HG02588 (cell line): ENCODE data around the gene SKP1.

ENCODE experiments used
- ATAC-seq: cut with Tn5 transposase; IDR thresholded peaks from one replicate; pipeline ENCODE4 v1.9.1; 2021; ENCODE audit warnings: mild to moderate bottlenecking, moderate library complexity; ENCODE audit not compliant: unreplicated experiment

SKP1 gene

DNA sequence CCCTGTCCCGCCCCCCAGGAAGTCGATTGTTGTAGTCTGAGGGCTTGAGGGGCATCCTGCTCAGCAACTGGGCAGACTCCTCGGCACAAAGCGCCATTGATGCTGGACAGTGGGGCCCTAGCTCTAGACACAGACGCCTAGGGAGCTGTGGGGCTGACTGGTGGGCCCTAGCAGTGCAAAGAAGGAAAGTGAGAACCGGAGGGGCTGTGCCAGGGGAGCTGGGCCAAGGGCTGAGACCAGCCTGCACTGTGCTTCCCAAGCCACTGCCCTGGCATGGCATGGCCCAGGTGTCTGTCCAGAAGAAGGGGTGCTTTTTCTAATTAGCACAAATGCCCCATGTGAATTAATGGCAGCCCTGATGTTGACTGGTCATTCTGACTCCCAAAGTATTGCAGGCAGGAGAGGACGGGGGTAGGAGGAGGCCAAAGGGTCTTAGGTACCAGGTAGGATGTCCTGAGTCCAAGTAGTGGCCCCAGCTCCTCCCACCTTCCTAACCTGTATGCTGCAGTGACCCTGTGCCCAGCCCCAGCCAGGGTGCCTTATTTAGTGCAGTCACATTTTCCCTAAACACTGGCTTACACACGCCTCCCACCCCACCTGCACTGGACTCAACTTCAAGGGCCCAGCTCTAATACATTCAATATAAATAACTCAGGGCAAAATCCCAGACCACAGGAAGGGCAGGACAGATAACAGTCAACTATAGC lies 46.4 kb downstream of the SKP1 start:
- ATAC-seq = no peak

DNA sequence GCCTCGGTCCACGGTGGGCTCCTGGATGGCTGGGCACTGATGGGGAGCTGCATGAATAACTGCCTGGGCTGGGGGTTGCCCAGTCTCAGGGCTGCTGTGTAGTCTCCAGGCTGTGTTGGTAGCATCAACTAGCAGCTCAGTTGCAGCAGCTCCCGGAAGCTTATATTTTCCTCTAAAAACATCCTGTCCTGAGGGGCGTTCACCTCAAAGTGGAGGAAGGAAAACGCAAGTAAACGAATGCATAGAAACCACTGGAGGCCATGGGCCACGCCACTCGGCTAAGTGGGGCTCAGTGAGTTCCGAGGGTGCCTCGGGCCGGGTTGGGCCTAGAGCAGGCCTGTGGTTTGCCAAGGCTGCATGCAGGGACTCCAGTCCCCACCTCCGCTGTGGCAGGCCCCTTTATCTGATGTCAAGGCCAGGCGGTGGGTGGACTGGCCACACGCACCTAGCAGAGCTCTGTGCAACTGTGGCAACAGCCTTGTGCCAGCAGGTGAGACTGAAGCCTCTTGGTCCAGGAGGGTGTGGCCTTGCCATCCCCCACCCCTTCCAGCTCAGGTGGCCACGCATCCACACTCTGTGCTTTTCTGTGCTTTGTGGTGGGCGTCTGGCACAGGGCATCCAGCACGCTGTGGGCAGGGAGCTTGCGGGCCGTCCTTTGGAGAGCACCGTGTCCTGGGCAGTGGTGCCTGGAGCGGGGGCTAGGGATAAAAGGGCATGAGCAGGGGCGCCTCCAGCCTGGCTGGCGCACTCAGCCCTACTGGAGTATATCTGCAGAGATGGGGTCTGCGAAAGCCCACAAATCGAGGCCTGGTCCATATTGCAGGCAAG lies 47.1 kb downstream of the SKP1 start:
- ATAC-seq = no peak

DNA sequence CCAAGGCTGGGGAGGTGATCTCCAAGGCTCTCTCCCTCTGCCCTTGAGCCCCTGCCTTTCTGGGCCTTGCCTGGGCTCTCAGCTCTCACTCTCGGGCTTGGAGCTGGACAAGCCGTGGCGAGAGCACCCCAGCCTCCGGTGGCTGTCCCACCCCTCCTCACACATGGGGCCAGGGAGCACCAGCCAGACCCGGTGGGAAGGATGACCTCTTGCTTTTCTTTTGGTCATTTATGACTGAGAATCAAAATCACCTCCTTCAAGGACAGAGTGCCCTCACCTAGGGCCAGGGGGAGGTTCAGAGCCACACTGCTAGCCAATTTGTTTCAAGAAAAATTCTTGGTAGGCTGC lies 48.1 kb downstream of the SKP1 start:
- ATAC-seq = no peak

DNA sequence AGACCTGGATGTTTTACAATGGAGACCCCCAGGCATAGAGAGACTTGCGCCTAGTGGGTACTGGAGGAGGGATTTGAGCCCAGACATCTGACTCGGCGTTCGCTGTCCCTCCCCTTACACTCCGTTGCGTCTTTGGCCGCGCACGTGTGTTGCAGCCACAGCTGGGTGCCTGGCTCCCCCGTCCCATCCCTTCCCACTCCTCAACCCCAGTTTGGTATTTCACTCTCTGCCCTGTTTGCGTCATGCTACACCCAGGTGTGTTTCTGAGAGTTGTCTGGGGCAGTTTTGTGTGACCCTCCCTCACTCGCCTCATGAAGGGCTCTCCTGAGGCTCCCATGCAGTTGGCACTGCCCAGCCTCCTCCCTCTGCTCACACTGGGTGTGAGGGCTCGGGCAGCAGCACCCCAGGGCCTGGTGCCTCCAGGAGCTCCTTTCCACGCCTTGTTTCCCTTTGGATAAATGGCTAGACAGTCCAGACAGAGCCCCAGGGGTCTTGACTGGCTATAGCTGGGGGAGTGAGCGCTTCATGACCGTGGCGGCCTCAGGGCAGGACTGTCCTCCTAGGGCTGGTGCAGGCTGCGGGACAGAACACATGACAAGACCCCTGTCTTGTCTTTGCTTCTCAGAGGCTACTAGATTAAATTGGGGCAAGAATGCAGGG lies 48.6 kb downstream of the SKP1 start:
- ATAC-seq = no peak

- peak; percentile 52 for ATAC-seq
These were observed 49.3 kb downstream of the SKP1 start for GRCh38 chr5:134127376-134127861.

DNA sequence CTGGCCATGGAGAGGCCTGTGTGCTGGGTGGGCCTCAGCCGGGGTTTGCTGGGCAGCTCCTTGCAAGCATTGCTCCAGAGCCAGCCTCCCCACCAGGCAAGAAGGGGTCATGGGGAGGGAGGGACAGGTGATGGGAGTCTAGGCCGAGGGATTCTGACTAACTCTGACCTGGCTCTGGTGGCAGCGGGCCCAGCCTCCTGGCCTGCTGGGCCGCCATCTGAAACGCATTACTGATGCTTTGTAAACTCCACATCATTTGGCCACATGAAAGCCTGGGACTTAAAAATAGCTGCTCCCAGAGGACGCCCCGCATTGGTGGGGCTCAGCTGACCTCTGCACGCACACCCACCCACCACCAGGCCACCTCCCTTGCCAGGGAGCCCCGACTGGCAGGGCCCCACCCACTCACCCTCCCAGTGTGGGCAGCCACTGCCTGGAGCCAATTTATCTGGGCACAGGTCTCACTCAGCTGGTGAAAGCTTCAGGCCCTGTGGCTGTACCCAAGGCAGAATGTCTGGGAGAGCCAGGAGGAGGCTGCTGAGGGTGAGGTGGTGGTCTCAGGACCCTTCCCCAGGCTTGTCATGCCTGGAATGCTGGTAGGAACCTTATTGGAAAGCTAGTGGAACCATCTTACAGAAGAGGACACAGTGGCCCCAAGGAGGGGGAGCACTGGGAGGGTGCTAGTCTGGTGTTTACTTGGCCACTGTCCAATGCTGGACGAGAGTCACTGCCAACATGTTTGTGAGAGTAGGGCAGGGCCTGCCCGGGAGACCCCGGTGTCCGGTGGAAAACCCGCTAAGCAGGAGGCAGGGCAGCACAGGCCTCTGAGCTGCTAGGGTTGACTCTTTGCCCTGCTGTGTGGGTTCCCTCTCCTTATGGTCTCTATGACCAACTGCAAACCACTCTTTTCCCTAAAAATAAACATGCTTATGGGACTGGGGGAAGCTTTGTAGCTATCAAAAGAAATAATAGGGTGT lies 51.4 kb downstream of the SKP1 start:
- ATAC-seq = no peak

- no peak for ATAC-seq
These were observed 52.3 kb downstream of the SKP1 start for GRCh38 chr5:134124289-134125038.

DNA sequence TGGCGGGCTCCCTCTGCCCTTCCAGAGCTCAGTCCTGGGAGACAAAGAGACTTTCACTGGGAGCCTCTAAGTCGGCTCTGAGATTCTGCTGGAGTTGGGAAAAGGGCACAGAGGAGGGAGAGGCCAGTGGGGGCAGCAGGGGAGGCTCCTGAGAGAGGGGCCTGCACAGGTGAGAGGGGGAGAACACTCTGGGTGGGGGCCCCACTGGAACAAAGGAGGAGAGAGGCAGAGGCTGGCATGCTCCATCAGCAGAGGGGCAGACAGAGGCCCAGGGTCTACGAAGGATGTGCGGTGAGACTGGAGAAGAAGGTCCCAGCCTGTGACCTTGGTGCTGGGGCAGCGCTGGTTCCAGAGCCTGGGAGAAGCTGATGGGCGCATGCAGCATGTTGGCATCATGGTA lies 53.4 kb downstream of the SKP1 start:
- no peak for ATAC-seq

DNA sequence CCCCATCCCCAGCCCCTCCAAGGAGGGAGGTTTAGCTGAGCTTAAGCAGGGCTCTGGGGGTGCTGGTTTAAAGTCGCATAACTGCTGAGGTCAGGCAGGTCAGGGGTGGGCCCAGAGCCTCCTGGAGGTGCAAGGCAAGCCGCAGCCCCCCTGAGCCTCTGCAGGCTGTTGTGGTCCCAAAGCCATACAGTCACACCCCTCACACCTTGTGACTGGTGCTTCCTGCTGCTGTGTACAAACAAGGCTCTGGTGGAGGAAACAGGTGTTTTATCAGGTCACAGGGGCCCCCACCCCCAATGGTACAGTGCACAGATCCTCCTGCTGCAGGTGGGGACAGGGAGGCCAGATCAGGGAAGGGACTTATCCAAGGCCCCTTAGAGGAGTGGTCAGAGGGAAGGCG lies 54.2 kb downstream of the SKP1 start:
- ATAC-seq = no peak

- no peak for ATAC-seq
These were observed 56.2 kb downstream of the SKP1 start for GRCh38 chr5:134120386-134121138.

DNA sequence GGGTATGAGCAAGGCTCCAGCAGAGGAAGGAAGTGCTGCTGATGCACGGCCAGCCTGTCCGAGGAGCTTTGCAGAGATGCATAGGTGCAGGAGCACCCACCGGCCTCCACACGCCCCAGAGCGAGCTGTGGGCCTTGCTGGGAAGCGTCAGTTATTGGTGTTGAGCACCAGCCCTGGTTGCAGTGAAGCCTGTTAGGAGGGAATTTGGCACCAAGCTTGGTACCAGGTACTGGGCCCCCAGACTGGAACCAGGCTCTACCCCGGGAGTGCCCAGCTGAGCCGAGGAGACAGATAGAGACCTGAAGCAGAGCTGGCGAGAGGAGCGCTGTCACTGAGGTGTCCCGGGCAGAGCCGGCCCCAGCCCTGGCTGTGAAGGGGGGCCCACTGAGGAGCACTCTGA lies 57.0 kb downstream of the SKP1 start:
- no peak for ATAC-seq

DNA sequence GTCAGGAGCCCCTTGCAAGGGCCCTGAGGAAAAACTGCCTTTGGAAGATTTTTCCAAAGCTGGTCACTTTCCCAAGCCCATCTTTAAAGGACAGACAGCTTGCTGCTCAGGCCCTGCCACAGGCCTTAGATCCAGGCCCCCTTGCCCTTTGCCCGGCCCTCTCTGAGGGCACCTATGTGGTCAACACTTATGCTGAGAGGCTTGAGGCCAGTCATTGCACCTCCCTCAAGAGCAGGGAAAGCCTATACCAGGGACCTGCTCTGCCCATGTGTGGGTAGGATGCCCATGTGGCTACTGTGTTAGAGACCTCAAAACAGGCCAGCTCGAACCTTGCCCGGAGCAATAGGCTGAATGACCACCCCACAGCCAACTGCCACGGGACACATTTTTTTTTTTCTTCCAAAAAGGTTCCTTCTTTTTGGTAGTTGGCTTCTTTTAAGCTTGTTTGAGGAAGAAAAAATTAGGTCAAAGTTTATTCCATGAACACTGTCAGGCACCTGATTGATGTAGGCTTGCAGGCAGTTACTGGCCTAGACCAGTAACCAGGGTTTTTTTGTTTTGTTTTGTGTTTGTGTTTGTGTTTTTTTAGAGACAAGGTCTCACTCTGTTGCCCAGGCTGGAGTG lies 58.4 kb downstream of the SKP1 start:
- no peak for ATAC-seq

DNA sequence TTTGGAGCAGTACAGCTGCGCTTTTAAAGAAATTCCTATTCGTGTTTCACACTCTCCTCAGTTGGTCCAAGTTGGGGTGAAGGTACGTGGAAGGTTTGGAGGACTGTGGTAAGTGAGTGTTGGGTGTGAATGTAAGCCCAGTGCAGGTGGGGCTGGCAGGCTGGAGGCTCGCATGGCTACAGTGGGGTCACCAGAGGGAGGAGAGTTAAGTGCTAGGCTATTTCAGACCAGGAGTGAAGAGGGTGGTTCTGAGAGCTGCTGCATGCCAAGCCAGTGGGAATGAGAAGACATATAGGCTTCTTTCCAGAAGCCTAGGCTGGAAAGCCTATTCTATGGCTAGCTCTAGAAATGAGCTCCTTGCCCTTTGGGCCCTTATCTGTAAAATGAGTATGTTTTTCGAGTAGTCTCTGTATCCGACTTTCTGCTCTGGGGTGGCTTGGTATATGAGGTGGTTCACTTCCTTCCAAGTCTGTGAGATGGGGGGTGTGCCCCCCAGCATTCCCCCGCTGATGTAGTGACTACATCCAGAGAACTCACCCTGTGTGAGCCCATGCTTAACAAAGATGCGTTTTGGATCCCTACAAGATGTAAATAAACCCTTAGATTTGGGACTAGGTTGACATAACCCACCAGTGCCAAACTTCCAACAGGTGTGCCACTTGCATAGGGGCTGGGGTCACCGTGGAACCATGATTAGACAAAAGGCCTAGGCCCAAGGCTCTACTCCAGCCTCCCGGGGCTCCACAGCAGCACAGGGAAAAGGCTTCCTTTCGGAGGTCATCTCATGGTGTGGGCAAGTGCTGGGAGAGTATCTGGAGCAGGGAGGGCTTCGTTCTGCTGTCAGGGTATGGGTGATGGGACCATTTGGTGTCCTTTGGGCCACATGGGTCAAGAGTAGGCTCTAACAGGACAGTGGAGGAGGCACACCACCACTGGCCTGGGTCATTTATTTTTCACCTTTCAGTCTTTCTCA lies 59.7 kb downstream of the SKP1 start:
- ATAC-seq = no peak

DNA sequence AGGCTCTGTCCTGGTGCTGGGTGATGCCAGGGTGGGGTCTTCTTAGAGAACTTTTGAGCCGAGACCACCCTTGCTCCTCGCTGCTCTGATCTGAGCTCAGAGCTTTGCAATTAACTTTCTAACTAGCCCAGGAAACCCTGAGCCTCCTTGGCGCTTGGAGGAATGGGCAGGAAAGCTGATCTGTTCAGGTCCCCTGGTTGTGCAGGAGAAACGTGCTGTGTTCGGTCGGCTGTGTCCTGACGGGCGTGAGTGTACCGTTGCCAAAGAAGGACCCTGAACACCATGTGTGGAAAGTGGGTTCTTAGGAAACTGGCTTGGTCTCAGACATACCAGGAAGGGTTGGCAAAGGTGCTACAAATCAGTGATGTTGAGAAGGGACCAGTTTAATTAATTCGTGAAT lies 60.5 kb downstream of the SKP1 start:
- no peak for ATAC-seq

DNA sequence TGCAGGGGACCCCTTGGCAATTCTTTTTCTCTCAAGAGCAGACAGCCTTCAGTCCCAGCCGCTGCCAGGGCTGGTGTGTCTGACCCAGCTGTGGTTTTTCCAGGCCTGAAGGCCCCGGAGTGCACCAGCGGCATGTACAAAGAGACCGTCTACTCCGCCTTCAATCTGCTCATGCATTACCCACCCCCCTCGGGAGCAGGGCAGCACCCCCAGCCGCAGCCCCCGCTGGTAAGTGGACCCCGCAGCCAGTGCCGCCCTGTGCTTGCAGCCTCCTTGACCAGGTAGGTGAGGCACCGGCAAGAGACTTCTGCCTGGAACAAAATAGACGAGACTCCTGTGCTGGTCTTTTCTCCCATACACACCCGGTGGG lies 61.0 kb downstream of the SKP1 start:
- no peak for ATAC-seq

- peak; percentile 17 for ATAC-seq
These were observed 61.6 kb downstream of the SKP1 start for GRCh38 chr5:134114886-134115805.
